ENCODE data around the gene IHH. TPM values are rescaled to one million over a fixed set of nuclear protein-coding genes. Genes with fewer than 3 reads are reported as not detected.

Gene IHH
- total RNA-seq: not detected in 2 replicates
- polyA plus RNA-seq (2012): not detected

DNA sequence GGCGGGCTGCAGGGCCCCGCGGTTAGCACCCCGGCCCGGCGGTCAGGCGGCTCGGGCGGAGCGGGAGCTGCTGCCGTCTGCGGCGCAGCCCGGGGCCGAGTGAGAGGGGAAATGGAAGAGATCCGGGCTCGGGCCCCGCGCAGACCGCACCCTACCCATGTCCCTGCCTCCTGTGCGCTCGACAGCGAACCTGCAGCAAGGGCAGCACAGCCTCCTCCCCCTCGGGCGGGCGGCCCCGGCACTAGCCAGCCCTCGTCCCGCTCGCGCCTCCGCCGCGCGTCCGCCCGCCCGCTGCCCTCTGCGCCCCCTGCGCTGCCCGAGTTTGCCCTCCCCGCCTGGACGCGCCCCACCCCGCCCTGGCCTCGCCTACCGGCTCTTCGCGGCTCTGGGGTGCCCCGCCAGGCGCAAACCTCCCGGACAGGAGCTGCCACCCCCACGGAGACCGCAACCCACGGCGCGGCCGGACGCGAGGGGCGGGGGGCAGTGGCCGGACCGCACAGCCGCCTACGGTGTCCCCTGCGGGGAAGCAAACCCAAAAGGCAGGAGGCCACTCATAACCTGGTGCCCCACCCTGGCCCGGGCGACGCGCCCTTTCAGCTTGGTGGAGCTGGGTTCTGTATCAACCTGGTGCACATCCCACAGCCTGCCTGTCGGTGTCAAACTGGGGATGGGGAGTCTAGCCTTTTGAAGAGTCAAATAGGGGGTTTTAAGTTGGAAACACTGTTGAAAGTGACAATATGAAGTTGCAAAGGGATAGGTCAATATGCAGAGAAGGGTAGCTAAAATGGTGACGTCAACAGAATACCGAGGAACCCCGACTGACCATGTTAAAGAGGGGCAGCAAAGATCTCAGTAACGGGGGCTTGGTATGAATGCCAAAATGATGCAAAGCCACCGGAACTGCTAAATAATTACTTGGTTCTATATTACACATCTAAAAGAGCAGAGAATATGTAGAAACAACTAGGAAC lies at the start of gene IHH:
Gene IHH, minus strand, starts transcription at position 101 of the 971 bp plus-strand sequence. CDS start 454 bp downstream, outside the sequence.
- no peak for DNase-seq (ENCODE audit: low read depth)

- DNase-seq (ENCODE audit: low read depth): no peak
These were observed 48.8 kb upstream of the IHH start for GRCh38 chr2:219109471-219109870.

- DNase-seq (ENCODE audit: low read depth): no peak
These were observed 47.0 kb upstream of the IHH start for GRCh38 chr2:219107758-219108157.

GRCh38 chr2:219106251-219106650 lies 45.5 kb upstream of the IHH start:
- DNase-seq (ENCODE audit: low read depth): no peak

- peak; percentile 30 for DNase-seq (ENCODE audit: low read depth)
These were observed 43.6 kb upstream of the IHH start for GRCh38 chr2:219104107-219105035.

DNA sequence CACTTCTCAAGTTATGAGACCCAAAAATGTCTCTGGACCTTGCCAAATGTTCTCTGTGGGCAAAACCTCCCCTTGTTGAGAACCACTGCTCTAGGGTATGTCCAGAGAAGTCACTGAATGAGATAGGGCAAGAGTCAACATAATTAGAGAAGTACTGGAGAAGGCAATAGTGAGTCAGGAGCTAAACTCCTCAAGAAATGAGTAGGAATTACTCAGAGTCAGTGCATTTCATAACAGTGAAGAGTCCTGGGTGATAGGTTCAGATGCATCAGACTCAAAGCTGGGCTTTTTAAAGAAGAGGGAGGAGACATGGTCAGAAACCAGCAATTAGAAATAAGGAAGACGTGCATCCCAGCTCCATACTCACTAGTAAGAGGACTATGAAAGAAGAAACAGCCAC lies 38.6 kb upstream of the IHH start:
- no peak for DNase-seq (ENCODE audit: low read depth)

DNA sequence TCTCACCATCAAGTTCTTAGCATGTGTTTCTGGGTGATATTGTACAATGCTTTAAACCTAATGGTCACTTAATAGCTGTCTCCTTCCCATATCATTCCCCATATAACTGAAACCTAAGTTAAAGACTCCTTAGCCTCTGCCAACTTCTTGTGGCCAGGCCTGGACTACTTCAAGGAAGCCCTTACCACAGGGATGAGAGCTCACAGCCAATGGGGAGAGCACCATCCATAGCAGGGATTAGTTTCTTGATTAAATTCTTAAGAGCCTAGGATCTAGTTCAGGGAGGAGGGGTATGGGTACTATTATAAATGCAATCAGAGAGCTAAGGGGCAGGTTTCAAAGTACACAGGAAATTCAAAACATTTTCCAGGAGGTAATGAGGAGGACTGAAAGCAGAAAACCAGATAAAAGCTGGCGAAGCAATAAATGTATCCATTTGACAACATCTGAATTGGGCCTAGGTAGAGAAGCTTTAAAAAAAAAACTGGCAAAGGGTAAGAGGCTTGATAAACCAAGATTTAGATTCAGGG lies 34.8 kb upstream of the IHH start:
- DNase-seq (ENCODE audit: low read depth): no peak

GRCh38 chr2:219094171-219094570 lies 33.5 kb upstream of the IHH start:
- DNase-seq (ENCODE audit: low read depth): no peak

GRCh38 chr2:219090436-219091299 lies 29.9 kb upstream of the IHH start:
- no peak for DNase-seq (ENCODE audit: low read depth)

DNA sequence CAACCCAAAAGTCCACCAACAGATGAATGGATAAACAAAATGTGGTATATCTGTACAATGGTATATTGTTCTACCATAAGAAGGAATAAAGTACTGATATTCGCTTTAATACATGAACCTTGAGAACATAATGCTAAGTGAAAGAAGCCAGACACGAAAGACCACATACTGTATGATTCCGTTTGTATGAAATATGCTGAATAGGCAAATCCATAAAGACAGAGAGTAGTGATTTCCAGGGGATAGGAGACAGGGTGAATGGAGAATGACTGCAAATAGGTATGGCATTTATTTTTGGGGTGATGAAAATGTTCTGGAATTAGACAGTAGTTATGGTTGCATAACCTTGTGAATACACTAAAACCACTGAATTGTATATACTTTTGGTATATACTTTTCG lies 28.6 kb upstream of the IHH start:
- no peak for DNase-seq (ENCODE audit: low read depth)

GRCh38 chr2:219087848-219088247 lies 27.1 kb upstream of the IHH start:
- DNase-seq (ENCODE audit: low read depth): no peak

- DNase-seq (ENCODE audit: low read depth): no peak
These were observed 26.6 kb upstream of the IHH start for GRCh38 chr2:219087361-219087760.

GRCh38 chr2:219086196-219086595 lies 25.5 kb upstream of the IHH start:
- DNase-seq (ENCODE audit: low read depth): no peak

- no peak for DNase-seq (ENCODE audit: low read depth)
These were observed 24.1 kb upstream of the IHH start for GRCh38 chr2:219084791-219085190.

DNA sequence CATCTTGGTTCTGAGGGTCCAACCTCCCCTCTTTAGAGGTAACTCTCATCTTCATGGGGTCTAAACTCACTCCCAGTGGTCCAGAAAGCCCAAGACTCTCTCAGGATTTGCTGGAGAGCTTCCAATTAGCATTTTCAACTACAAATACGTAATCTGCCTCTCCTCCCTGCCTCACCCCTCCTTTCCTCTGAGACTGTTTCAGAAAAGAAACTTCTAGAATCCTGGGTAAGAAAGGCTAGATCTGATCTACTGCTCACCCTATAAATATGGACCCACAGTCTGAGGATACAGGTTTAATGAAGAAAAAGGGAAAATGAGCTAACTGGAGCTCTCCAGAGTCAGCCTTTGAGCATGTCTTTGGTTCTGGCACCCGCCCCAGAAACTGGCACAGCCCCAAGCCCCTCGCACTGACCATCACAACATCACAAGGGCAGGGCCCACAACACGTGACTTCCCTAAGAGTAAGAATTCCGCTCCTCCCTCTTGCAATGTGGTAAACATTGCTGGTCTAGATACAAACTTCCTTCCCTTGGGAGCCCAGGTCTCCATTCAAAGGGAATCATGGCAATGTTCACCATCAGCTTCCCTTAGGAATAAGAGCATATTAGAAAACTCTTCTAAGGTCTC lies 21.7 kb upstream of the IHH start:
- DNase-seq (ENCODE audit: low read depth): no peak

DNA sequence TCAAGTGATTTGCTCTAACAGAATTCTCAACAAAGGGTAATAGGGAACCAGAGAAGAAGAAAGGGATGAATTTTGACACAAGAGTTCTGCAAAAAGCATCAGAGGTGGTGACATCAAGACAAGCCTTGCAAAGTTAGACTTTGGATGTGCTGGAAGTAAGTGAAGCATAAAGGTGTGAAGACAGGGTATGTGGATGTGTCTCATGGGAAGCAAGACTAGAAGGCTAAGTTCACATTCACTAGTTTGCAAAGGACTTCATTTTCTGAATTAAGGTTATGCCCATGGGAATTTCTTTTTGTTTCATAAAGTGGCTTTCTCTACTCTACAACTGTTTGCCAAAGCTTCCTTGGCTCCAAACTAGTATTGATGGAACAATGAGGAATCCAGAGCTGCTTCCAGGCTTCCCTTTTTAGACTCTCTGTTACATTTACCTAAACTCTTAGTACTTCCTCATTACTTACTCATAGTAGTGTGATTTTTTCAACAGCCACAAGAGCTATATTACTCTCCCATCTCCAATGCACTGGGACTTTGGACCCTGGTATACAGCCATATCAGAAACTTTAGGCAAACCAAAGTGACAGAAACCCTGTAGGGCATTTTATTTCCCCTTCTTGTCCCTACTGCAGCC lies 21.1 kb upstream of the IHH start:
- DNase-seq (ENCODE audit: low read depth): no peak

GRCh38 chr2:219081096-219081495 lies 20.4 kb upstream of the IHH start:
- no peak for DNase-seq (ENCODE audit: low read depth)

DNA sequence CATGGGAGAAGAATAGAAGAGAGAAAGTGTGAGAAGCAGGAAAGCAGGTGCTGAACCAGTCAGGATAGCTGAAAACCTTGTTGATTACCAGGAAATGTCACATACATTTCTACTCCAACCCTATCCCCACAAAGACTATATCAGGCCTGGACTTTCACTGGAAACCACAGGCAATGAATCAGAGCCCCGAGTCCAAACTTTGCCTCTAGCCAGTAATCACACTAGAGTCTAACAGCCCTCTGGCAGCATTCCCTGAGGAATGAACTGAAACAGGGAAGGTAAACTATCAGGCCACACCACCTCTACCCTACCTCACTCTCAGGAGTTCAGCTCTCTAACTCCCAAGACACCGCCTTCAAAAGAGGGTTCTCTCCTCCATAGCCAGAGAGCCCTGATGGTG lies 18.7 kb upstream of the IHH start:
- peak; percentile 49 for DNase-seq (ENCODE audit: low read depth)

- DNase-seq (ENCODE audit: low read depth): no peak
These were observed 18.2 kb upstream of the IHH start for GRCh38 chr2:219078951-219079350.

DNA sequence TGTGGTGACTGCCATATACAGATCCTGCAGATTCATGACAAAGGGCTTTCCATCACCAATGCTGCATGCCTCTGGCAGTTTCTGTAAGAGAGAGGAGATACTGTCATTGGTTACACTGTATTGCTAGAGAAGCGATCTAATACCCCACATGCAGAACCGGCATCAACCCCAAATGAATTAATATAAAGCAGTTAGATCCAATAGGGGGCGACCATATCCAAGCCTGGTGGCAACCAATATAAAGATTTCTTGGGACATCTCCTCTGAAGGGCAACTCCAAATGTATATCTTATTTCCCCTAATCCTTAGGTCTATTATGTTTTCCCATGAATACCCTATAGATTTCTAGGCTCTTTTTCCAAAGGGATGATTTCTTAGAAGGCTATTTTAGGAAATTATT lies 17.4 kb upstream of the IHH start:
- no peak for DNase-seq (ENCODE audit: low read depth)
